HepG2 (cell line): ENCODE results near the gene CMIP. TPM values are rescaled to one million over a fixed set of nuclear protein-coding genes. Genes with fewer than 3 reads are reported as not detected.

Experiments
- BATF2 ChIP-seq: sonication (generic); formaldehyde crosslinking; IDR thresholded peaks from 2 replicates; pipeline ENCODE4 v1.8.0; 2022; ENCODE audit warnings: mild to moderate bottlenecking, missing genetic modification reagents, moderate library complexity
- BCL3 ChIP-seq: sonication (generic); formaldehyde crosslinking; IDR thresholded peaks from 2 replicates; pipeline ENCODE4 v1.5.1; 2020; ENCODE audit warnings: mild to moderate bottlenecking, missing genetic modification reagents, moderate library complexity
- CSRNP2 ChIP-seq: sonication (generic); formaldehyde crosslinking; conservative IDR thresholded peaks from 2 replicates; pipeline ENCODE4 v1.8.0; 2022; ENCODE audit warnings: low read depth, missing genetic modification reagents
- ELF3 ChIP-seq: IDR thresholded peaks from 2 replicates; pipeline ENCODE4 v1.6.1; 2016; ENCODE audit warnings: missing genetic modification reagents, missing compliant biosample characterization
- ELK4 ChIP-seq: sonication (generic); formaldehyde crosslinking; IDR thresholded peaks from 2 replicates; pipeline ENCODE4 v1.9.0; 2021; ENCODE audit warnings: missing genetic modification reagents, borderline replicate concordance
- POLR2A ChIP-seq, 2 experiments: IDR thresholded peaks; 2 replicates each; pipeline ENCODE4 v1.6.1; 2011; ENCODE audit warnings: low read depth in 2 of 2, low read length in 2 of 2, mild to moderate bottlenecking in 1 of 2, moderate library complexity in 1 of 2; ENCODE audit not compliant: insufficient read depth in 1 of 2
- RBAK ChIP-seq: sonication (generic); formaldehyde crosslinking; IDR thresholded peaks from 2 replicates; pipeline ENCODE4 v1.5.1; 2020; ENCODE audit warnings: mild to moderate bottlenecking, missing genetic modification reagents
- TCF7L2 ChIP-seq: IDR thresholded peaks from 2 replicates; pipeline ENCODE4 v1.6.1; 2011; ENCODE audit warnings: mild to moderate bottlenecking, low read depth, low read length, moderate library complexity
- TOE1 ChIP-seq: sonication (generic); formaldehyde crosslinking; IDR thresholded peaks from 2 replicates; pipeline ENCODE4 v1.4.0; 2020; ENCODE audit warnings: mild to moderate bottlenecking, missing genetic modification reagents
- YY1 ChIP-seq: IDR thresholded peaks from 2 replicates; pipeline ENCODE4 v1.6.1; 2011; ENCODE audit warnings: low read length, low read depth, moderate library complexity, mild to moderate bottlenecking; ENCODE audit not compliant: insufficient read depth, insufficient replicate concordance
- ZNF235 ChIP-seq: sonication (generic); formaldehyde crosslinking; IDR thresholded peaks from 2 replicates; pipeline ENCODE4 v1.8.1; 2023; ENCODE audit warnings: mild to moderate bottlenecking, missing genetic modification reagents, borderline replicate concordance
- ZNF281 ChIP-seq: sonication (generic); formaldehyde crosslinking; IDR thresholded peaks from 2 replicates; pipeline ENCODE4 v1.4.0; 2020; ENCODE audit warnings: missing genetic modification reagents, borderline replicate concordance
- ZNF747 ChIP-seq: sonication (generic); formaldehyde crosslinking; IDR thresholded peaks from 2 replicates; pipeline ENCODE4 v1.8.1; 2023; ENCODE audit warnings: missing genetic modification reagents, mild to moderate bottlenecking, borderline replicate concordance
- ZNF749 ChIP-seq: sonication (generic); formaldehyde crosslinking; IDR thresholded peaks from 2 replicates; pipeline ENCODE4 v1.8.0; 2022; ENCODE audit warnings: mild to moderate bottlenecking, missing genetic modification reagents, moderate library complexity, borderline replicate concordance
- ZNF792 ChIP-seq: IDR thresholded peaks from 2 replicates; pipeline ENCODE4 v1.6.1; 2016
- polyA plus RNA-seq, 8 experiments: library from polyadenylated mRNA; depleted of rRNA in 3 of 8; stranded (reverse) in 7 of 8; unstranded in 1 of 8; fragments of >200 nt; fragmentation: Illumina TruSeq in 4 of 8; extraction: Trizol in 4 of 8; gene quantifications; 2 replicates each; pipeline versions ENCODE4 v1.2.1 to v1.2.3, GENCODE V29; 2011 to 2016; ENCODE audit warnings: low read depth in 4 of 8, missing spikeins in 1 of 8, mixed read lengths in 1 of 8; ENCODE audit not compliant: insufficient read depth in 1 of 8
- total RNA-seq, 5 experiments: library from RNA; depleted of rRNA; stranded (reverse); fragments of >200 nt; fragmentation: Illumina TruSeq; extraction: Trizol; gene quantifications; 2 replicates each; pipeline ENCODE4 v1.2.3, GENCODE V29; 2016; ENCODE audit warnings: low read depth in 1 of 5

Gene CMIP
- total and polyA plus RNA-seq, 2 of the 13 experiments (the other 11 are each of a cell fraction or from before 2014, with no cell fraction given), result 10.9 to 18.1 TPM

GRCh38 chr16:81625544-81626153 is 181.0 kb downstream of the CMIP start (continued):
- TF ChIP-seq YY1 (no peak), POLR2A (IDR thresholded peaks at IDR 0.05; ENCODE audit: insufficient read depth in 1 of 2, low read depth in 2 of 2, low read length in 2 of 2) (no peak), BCL3 (no peak), RBAK (CRISPR knock-in tag) (no peak), ZNF281 (CRISPR knock-in tag) (0 out of 2 replicates have a peak, but pooled peaks have one; percentile 10), ELF3 (CRISPR knock-in tag) (no peak), TCF7L2 (no peak), ZNF235 (CRISPR knock-in tag) (no peak), ZNF792 (no peak), BATF2 (CRISPR knock-in tag) (no peak), ZNF749 (no peak), CSRNP2 (CRISPR knock-in tag) (no peak), TOE1 (CRISPR knock-in tag) (no peak), ELK4 (CRISPR knock-in tag) (no peak), ZNF747 (CRISPR knock-in tag) (no peak)
